SH-SY5Y (cell line): Measurements from ENCODE around the gene PDLIM7.

ENCODE experiments used
- GATA2 ChIP-seq: IDR thresholded peaks from 2 replicates; pipeline ENCODE4 v1.6.1; 2011; ENCODE audit warnings: mild to moderate bottlenecking, low read depth, low read length
- GATA3 ChIP-seq: IDR thresholded peaks from 2 replicates; pipeline ENCODE4 v1.6.1; 2011; ENCODE audit warnings: low read depth, mild to moderate bottlenecking, low read length, moderate library complexity

DNA sequence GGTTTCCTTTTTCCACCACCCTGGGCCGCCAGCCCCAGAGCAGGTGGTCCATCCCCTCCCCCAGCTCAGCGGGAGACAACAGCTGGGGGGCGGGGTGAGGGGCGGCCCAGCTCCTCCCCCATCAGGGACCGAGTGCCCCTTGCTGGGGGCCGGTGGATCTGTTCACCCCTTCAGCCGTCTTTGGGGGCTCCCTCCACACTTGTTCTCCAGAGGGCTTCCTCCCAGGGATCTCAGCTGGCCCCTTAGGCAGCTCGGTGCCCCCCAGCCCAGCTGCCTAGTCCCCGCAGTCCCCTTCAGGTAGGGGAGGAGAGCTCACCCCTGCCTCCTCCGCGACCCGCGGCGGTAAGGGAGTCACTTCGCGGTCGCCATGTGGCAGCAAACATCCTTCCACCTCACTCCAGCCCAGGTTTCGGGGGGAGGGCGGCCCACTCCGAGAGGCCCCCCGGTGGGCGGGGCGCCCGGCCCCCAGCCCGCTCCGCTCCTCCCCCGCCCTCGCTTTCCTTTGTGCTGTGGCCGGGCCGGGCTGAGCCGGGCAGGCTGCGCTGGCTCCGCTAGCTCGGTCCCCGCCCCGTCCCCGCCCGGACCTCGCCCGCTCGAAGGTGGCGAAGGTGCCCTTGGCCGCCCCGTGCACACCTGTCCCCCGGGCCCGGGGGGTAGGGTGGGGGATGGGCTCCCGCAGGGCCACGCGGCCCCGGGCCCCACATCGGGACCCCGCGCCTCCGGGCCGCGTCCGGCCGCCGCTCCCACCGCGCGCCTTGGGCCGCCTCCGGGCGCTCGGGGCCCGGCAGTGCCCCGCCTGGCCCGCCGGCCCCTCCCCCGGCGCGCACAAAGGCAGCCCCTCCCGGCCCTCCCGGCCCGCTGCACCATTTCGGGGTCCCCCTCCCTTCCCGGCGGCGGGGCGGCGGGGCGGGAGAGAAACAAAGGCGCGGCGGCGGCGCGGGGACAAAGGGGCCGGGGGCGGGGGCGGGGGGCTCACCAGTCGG, 24.7 kb downstream of the PDLIM7 start:
- TF ChIP-seq GATA2 (no peak), GATA3 (no peak)
